Stimulated activated CD4-positive, alpha-beta T cell treated with anti-CD3 and anti-CD28 coated beads, Interleukin-15, amount 100 ng/mL, for 48 hours (primary cell): ENCODE results near the gene FSIP1.

Experiments
- DNase-seq, 2 donors: peaks; one replicate each; pipeline ENCODE4 v3.0.0-alpha.2; 2020; ENCODE audit warnings: low read depth in 2 of 2

Gene FSIP1

DNA sequence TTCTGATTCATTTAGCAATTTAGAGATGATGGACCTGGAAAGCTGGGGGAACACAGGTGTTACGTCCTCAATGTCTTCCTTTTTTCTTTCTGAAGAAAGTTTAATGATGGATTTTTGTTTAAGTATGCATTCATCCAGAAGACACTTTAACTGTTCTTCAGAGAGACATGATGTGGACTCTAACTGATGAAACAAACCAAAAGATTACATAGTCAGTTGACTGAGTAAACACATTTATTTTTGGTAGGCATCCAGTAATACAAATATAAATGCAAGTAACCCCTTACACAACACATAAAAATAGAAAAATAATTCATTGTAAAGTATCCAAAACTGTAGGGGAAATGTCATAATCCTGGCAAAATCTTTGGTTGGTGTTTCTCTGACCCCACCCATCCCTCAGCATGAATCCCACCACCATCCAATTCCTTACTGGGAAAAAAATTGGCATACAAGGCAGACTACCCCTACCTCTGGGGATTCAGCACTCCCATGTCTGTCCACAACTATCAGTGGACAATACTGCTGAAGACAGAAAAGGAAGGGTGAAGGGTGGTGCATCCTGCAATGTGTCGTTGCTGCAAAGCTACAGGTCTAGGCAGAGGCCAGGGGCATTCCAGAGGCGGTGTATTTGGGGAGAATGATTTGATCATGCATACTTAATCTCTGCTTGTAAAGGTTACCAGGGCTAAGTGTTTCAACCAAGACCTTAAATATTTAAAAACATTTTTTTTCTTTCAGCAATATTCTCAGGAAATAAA lies 164.4 kb downstream of the FSIP1 start:
- DNase-seq, result no peak

GRCh38 chr15:39616731-39617455 lies 165.7 kb downstream of the FSIP1 start:
- no peak for DNase-seq

- no peak for DNase-seq
These were observed 168.8 kb downstream of the FSIP1 start for GRCh38 chr15:39613861-39614260.

DNA sequence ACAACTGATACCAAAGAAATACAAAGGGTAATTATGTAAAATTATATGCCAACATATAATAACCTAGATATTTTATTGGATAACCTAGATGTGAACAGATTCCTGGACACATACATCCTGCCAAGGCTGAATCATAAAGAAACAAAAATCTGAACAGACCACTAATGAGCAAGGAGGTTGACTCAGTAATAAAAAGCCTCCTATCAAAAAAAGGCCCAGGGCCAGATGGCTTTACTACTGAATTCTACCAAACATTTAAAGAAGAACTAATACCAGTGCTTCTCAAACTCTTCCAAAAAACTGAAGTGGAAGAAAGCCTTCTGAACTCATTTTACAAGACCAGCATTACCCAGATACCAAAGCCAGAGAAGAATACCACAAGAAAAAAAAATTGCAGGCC lies 169.4 kb downstream of the FSIP1 start:
- no peak for DNase-seq

DNA sequence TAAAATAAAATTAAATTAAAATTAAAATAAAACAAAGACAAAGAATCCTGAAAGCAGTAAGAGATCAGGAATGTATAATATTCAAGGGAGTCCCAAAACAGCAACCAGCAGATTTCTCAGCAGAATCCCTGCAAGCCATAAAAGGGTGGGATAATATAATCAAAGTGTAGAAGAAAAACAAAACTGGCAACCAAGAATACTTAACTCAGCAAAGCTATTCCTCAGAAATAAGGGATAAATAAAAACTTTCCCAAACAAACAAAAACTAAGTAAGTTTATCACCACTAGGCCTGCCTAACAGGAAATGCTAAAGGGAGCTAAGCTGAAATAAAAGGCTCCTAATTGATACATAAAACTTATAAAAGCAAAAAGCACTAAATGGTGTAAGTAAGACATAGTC lies 172.0 kb downstream of the FSIP1 start:
- no peak for DNase-seq

DNA sequence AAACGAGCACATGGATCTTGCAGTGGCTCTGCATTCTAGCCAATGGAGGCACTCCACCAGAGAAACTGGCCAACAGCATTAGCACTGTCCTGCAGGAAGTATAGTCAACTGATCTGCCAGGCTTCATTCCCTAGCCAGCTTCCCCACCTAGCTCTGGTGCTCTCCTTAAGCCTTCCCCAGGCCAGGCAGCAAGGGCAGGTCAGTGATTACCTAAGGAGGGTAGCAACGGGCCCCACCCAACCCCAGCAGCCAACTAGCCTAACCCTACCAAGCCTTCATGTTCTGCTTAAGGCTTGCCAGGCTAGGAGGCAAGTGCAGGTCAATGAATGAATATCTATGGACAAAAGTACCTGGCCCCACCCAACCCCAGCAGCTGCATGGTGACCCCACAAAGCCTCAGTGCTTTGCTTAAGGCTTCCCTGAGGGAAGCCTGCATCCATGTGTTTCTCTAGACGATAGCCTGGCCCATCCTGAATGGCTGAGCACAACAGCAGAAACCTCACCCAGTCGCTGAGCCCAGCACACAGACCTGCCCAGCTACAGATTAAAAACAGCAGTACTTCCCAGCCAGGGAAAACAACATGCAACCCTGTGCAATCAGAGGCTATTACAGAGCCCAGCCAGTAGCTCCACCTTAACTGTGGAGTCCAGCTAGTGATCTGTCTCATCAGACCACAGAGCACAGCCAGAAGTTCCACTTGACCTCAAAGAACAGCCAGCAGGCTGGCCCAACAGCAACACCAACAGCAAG lies 173.3 kb downstream of the FSIP1 start:
- no peak for DNase-seq

- DNase-seq, result no peak
These were observed 174.2 kb downstream of the FSIP1 start for GRCh38 chr15:39608185-39609139.

- DNase-seq, result no peak
These were observed 177.5 kb downstream of the FSIP1 start for GRCh38 chr15:39605146-39605545.

GRCh38 chr15:39602143-39602542 lies 180.5 kb downstream of the FSIP1 start:
- DNase-seq, result no peak

DNA sequence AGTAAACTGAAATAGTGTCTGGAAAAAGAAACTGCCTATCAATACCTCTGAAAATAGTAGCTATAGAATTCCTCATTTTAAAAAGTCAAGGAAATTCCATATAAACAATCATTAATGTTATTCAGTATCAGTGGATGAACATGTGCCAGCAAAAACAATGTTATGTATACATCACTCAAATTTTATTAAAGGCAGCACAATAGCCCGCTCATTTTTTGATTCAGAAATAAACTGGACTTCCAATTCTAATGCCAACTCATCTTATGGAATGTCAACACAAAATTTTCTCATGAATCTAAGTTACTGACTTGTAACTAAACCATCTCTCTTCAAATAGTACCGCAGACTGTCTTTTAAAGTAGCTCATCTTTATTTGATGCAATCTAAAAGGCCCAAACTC lies 182.8 kb downstream of the FSIP1 start:
- no peak for DNase-seq

DNA sequence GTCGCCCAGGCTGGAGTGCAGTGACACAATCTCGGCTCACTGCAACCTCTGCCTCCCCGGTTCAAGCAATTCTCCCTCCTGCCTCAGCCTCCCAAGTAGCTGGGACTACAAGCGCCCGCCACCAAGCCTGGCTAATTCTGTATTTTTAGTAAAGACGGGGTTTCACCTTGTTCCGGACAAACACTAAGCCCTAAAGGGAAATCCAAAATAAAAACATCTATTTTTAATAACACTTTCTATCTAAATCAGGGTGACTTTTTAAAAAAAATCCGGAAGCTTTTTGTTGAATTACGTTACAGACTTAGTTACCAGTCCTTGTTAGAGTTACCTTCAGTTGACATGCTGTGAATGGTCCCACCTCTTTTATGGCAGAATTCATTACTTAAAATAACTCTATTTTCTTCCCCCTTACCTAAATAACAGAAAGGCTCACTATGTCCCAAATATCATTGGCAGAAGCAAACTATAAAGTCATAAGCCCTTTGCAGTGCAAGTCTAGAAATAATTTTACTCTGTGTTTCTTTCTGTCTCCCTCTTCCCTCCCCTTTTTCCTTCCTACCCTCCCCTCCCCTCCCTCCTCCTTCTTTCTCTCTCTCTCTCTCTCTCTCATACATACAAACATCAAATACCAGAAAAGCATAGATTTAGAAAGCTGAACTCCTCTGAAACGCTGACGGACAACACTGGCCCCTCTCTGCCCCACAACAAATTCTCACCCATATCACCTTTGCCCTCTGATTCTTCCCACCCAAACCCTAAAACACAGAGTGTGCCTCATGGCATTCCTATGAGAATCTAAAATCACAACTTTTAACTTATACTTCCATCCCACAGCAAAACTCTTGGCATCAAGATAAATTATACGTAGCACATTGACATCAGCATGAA lies 183.4 kb downstream of the FSIP1 start:
- no peak for DNase-seq

- no peak for DNase-seq
These were observed 184.3 kb downstream of the FSIP1 start for GRCh38 chr15:39598186-39598850.

GRCh38 chr15:39597751-39598185 lies 184.9 kb downstream of the FSIP1 start:
- DNase-seq, result no peak

DNA sequence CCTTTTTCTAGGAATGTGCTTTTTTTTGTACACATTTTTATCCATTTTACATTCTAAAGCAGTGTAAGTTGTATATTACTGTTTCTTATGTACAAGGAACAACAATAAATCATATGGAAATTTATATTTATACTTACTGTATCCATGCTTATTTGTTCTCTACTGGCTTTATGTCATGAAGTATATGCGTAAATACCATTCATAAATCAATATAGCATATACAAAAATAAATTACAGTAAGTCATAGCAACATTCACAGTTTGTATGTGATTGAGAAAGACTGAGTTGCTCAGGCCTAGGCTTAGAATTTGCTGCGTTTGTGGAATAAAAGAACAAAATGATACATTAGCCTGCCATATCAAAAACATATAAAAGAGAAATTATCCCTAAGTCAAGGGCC lies 185.3 kb downstream of the FSIP1 start:
- DNase-seq, result no peak

GRCh38 chr15:39596358-39597051 lies 186.1 kb downstream of the FSIP1 start:
- DNase-seq, result no peak

DNA sequence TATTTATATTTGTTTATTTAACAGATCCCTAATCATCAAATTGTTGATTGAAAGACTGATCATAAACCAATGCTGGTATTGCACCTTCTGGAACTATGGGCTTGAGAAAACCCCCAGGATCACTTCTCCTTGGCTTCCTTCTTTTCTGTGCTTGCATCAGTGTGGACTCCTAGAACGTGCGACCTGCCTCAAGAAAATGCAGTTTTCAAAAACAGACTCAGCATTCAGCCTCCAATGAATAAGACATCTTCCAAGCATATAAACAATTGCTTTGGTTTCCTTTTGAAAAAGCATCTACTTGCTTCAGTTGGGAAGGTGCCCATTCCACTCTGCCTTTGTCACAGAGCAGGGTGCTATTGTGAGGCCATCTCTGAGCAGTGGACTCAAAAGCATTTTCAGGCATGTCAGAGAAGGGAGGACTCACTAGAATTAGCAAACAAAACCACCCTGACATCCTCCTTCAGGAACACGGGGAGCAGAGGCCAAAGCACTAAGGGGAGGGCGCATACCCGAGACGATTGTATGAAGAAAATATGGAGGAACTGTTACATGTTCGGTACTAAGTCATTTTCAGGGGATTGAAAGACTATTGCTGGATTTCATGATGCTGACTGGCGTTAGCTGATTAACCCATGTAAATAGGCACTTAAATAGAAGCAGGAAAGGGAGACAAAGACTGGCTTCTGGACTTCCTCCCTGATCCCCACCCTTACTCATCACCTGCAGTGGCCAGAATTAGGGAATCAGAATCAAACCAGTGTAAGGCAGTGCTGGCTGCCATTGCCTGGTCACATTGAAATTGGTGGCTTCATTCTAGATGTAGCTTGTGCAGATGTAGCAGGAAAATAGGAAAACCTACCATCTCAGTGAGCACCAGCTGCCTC lies 187.1 kb downstream of the FSIP1 start:
- DNase-seq, result no peak

- DNase-seq, result no peak
These were observed 187.9 kb downstream of the FSIP1 start for GRCh38 chr15:39594446-39595337.
